Cortex of kidney (tissue), 1 donor: ENCODE measurements around the gene FBXO10.
"Not testable (repeated sequence)": the region's sequence is repeated elsewhere in the genome, so short reads cannot be mapped to it uniquely, and the experiment has no call there.

Experiments used
- DNase-seq: peaks from one replicate; lab custom pipeline; 2025; lab: John Stamatoyannopoulos, UW

Gene FBXO10

DNA sequence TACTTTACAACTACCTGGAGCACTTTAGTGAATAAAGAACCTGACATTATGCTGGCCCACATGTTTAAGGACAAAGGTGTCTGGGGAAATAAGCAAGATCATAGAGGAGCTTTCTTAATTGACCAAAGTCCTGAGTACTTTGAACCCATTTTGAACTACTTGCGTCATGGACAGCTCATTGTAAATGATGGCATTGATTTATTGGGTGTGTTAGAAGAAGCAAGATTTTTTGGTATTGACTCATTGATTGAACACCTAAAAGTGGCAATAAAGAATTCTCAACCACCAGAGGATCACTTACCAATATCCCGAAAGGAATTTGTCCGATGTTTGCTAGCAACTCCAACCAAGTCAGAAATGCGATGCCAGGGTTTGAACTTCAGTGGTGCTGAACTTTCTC, 98.7 kb downstream of the FBXO10 start:
- not testable (repeated sequence) for DNase-seq

DNA sequence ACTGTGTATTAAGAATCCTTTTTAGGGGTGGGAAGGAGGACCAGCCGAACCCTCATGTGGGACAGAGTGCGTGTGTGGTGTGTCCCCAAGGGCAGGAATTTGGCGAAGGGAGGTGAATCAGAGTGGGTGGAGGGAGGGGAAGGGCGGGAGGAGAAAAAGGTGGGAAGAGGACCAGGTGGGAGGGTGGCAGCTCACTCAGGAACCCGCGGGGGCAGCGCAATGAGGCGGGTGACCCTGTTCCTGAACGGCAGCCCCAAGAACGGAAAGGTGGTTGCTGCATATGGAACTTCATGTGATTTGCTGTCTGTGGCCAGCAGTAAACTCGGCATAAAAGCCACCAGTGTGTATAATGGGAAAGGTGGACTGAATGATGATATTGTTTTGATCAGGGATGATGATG, 99.2 kb downstream of the FBXO10 start:
- DNase-seq, result no peak

DNA sequence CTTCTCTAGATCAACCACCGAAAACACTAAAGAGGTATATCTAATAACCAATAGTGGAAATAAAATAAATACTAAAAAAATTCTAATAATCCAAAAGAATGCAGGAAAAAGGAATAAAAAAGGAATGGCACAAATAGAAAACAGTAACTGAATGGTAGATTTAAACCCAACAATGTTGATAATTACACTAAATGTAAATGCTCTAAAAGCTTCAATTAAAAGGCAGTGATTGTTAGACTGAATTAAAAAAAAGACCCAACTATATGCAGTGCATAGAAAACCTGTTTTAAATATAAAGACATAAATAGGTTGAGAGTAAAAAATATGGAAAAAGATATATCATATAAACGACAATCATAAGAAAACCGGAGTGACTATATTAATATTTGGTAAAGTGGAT, 101.7 kb downstream of the FBXO10 start:
- DNase-seq, result no peak

DNA sequence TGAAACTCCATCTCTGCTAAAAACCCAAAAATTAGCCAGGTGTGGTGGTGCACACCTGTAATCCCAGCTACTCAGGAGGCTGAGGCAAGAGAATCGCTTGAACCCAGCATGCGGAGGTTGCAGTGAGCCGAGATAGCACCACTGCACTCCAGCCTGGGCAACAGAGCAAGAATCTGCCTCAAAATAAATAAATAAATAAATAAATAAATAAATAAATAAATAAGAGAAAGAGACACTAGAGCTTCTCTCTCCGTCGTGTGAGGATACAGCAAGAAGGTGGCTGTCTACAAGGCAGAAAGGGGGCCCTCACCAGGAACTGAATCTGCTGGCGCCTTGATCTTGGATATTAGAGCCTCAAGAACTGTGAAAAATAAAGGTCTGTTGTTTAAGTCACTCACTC, 102.2 kb downstream of the FBXO10 start:
- not testable (repeated sequence) for DNase-seq

DNA sequence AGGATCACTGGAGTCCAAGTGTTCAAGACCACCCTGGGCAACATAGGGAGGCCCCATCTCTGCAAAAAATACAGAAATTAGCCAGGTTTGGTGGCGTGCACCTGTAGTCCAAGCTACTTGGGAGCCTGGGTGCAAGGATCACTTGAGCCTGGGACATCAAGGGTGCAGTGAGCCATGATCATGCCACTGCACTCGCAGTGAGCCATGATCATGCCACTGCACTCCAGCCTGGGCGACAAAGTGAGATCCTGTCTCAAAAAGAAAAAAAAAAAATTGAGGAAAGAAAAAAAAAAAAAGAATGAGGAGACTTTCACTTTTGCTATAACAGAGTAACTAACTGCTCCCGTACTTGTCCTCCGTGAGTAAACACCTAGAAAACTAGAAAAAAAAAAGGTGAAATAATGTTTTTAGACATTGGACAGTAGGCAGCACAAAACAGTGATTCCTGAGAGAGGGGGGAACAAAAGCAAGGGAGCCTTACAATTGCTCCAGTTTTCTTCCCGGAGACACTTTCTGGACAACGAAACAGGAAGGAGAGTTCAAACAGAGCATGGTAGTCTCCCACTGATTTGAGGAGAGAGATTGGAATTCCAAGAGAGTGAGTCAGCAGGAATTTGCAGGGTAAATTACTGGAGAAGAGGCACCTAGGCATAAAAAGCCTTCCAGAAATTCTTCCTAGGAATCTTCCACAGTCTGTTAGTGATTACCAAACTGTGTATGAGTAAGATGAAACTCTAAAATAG, 104.1 kb downstream of the FBXO10 start:
- no peak for DNase-seq

DNA sequence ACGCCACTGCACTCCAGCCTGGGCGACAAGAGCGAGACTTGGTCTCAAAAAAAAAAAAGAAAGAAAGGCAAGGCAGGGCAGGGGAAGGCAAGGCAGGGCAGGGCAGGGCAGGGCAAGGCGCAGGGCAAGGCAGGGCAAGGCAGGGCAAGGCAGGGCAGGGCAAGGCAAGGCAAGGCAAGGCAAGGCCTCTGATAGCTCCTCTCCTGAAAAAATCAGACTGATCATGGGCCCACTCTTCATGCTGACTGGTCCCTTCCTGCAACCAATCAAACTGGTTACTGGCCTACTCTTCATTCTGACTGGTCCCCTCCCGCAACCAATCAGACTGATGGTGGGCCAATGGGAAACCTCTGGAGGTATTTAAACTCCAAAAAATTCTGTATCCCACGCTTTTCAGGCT, 107.6 kb downstream of the FBXO10 start:
- no peak for DNase-seq

DNA sequence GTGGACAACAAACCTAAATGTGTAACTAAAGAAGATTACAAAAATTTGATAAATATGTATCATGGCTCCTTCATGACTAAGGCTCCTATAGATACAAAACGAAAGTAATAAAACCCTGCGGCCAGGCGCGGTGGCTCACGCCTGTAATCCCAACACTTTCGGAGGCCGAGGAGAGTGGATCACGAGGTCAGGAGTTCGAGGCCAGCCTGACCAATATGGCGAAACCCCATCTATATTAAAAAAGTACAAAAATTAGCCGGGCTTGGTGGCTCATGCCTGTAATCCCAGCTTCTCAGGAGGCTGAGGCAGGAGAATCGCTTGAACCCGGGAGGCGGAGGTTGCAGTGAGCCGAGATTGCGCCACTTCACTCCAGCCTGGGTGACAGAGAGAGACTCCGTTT, 108.7 kb downstream of the FBXO10 start:
- not testable (repeated sequence) for DNase-seq

DNA sequence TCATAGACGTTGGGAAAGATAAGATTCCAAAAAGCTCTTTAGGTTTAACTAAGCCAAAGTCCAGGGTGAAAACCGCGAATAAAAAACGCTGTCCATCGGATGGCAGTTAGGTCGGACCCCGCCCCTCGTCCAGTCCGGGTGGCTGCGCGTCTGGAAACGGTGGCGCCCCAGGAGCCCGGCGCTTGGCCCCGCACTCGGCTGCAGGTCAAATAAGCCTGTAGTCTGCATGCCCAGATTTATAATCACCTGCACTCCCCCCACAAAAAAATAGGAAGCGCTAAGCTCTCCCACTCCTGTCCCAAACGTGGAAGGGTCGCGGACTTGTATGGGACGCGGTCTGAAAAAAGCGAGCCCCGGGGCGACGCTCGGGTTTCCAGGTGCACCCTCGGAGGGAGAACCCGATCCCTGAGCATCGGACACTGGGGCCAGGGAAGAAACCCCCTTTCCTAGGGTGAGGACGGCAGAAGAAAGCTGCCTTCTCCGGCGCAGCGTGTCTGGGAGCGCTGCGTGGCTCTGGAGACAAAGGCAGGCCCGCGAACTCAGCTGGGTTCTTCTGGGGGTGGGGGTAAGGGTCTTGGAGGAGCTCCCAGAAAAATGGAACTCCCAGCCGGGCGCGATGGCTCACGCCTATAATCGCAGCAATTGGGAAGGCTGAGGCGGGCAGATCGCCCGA, 110.0 kb downstream of the FBXO10 start:
- DNase-seq, result no peak

DNA sequence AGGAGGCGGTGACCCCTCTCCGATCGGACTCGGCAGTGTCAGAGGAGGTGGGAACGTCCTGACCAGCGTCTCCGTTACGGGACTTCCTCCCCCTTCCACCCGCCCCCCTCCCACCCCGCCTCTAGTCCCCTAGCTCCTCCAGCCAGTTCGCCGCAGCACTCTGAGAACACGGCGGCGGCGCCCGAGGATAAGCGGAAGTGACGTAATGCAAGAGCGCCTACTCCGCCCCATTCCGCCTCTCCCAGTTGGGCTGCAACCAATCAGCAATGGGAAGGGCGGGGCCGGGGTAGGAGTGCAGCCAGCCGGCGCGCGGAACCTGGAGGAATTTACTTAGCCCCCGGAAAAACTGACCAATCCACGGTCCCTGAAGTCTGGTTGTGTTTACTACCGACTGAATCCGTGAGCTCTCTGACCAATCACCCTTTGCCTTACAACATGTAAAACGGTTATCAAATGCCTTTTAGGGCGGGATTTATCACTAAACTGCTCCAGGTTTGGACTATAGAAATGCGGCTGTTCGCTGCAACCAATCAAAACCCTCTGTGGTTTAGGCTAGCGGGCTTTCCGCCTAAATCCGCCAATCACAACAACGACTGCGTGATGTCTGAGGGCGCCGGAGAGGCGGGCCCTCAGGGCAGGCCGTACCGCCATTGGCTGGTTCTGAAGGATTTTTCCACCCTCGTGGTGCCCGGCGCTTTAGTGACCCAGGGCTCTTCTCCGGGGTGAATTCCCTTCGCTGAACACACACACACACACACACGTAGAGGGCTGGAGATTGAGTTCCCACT, 110.7 kb downstream of the FBXO10 start, which contains the start of gene ZBTB5:
Gene ZBTB5 (minus strand): TSS at position 202 of the 788 bp plus-strand sequence. CDS start 22,899 bp downstream, outside the sequence.
- DNase-seq, result no peak

DNA sequence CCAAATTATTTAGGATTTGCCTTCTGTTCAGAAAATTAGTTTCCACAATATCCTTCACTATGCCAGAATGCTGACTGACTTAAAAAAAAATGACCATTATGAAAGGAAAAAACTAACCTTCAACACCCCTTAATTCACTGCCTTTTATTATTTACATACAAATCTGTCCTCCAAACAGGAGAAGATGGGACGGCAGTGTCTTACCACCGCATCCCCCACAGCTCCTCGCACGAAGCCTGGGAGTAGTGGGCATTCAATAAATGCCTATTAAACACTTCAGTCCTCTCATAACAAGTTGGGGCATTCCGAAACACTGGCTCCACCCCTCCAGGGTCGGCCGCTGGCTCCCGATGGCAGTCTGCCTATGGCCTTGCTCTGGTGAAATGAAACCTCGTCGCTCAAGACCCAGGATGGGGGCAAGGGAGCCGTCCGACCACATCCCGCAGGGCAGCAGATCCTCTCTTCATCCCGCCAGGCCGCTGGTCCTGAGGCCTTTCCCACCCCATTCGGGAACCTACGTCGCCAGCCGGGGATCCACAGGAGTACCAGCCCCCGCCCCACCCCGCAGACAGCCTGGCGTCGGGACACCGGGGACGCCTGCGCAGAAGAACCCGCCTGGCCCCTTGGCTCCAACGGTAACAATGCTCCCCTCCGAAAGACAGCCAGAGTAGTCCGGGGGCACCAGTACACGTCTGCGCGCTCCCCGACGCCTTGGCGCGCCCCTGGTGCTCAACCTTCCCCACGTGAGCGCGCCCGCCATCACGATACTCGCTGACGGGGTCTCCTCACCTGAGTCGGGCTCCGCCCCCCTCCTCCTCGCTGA, 111.5 kb downstream of the FBXO10 start:
- no peak for DNase-seq

DNA sequence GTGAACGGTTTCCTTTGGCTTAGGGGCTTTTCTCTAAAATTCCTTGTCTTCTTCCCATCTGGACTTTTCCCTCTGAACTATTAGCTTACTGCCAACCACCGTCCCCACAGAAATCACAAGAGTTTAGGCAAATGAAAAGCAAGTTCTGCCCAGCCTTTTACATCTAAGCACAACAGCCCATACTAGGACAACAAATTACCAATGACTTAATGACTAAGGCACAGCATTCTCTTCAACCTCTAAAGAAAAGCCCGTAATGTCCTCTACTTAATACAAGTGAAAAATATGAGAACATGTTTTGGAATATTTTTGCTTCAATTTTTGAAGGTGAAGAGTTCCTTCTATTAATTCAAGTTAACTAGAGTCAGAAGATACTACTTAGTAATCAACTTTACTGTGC, 112.2 kb downstream of the FBXO10 start:
- no peak for DNase-seq
